HepG2 (cell line): ENCODE results near the gene MIOS. TPM values are rescaled to one million over a fixed set of nuclear protein-coding genes. Genes with fewer than 3 reads are reported as not detected.

Experiments used
- ATAC-seq: fragments of 200-7000 bp; cut with Tn5 transposase; 3 replicates; pipeline ENCODE4 v1.9.1; 2020; ENCODE audit warnings: mild to moderate bottlenecking, moderate library complexity
- BruUV-seq: library from RNA; stranded (reverse); fragments of 400-500 nt; replicated peaks from 2 replicates; lab custom pipeline; 2021; lab: Mats Ljungman, UMichigan
- CTCF ChIA-PET: fragments of 300-600 bp; formaldehyde crosslinking; extraction: SDS; loops from one replicate; lab custom pipeline; 2021; ENCODE audit warnings: low total read pairs, inconsistent platforms, low intra/inter-chr PET ratio; lab: Yijun Ruan, JAX
- POLR2A ChIA-PET: fragments of 350-600 bp; sonication (Branson Sonifier 250); formaldehyde crosslinking; loops from one replicate; lab custom pipeline; 2020; ENCODE audit warnings: antibody characterized with exemption, inconsistent platforms; lab: Yijun Ruan, JAX
- DNase-seq: peaks from one replicate; pipeline ENCODE4 v3.0.0-alpha.2; 2015; ENCODE audit warnings: low spot score
- FAIRE-seq: peaks from 3 replicates; lab custom pipeline; 2011; peaks lifted over from hg19 to GRCh38; lab: Jason Lieb, UNC
- H2AFZ ChIP-seq: one replicate; pipeline ENCODE4 v1.6.1; 2011; ENCODE audit warnings: low read length, inconsistent platforms
- H3K27ac ChIP-seq: fragments of 300-600 bp; 3 replicates; pipeline ENCODE4 v1.8.0; 2011; ENCODE audit warnings: mixed run types, mild to moderate bottlenecking, mixed read lengths, low read length, inconsistent platforms; ENCODE audit not compliant: insufficient read depth; ENCODE audit errors: extremely low read length
- H3K27me3 ChIP-seq, 2 experiments: fragments of 200-600 bp in 1 of 2; 2 replicates in 1 of 2; 3 replicates in 1 of 2; pipeline versions ENCODE4 v1.6.0 to v1.8.0; 2011; ENCODE audit warnings: low read length in 2 of 2, mild to moderate bottlenecking in 2 of 2, moderate library complexity in 2 of 2, inconsistent platforms in 1 of 2; ENCODE audit not compliant: insufficient read depth in 2 of 2, control insufficient read depth in 1 of 2
- H3K36me3 ChIP-seq, 2 experiments: fragments of 200-600 bp in 1 of 2; replicated peaks in 1 of 2; 2 replicates in 1 of 2; 3 replicates in 1 of 2; pipeline versions ENCODE4 v1.5.1 to v1.8.0; 2011; ENCODE audit warnings: low read length in 2 of 2, inconsistent platforms in 1 of 2; ENCODE audit not compliant: insufficient read depth in 2 of 2, control insufficient read depth in 1 of 2
- H3K4me1 ChIP-seq: 2 replicates; pipeline ENCODE4 v1.5.1; 2012; ENCODE audit warnings: low read length, inconsistent platforms; ENCODE audit not compliant: insufficient read depth
- H3K4me2 ChIP-seq: 2 replicates; pipeline ENCODE4 v1.6.0; 2011; ENCODE audit warnings: low read depth, low read length, inconsistent platforms
- H3K4me3 ChIP-seq, 3 experiments: fragments of 200-600 bp in 1 of 3; sonication (generic), shearing (Covaris generic) in 1 of 3; replicated peaks in 1 of 3; 2 replicates each; pipeline ENCODE4 v1.5.1; 2011 to 2016; ENCODE audit warnings: low read length in 3 of 3, inconsistent platforms in 2 of 3, low read depth in 2 of 3, mild to moderate bottlenecking in 2 of 3, control low read depth in 1 of 3, mixed read lengths in 1 of 3; ENCODE audit not compliant: insufficient read depth in 1 of 3
- H3K79me2 ChIP-seq: one replicate; pipeline ENCODE4 v1.6.1; 2011; ENCODE audit warnings: low read length, inconsistent platforms; ENCODE audit not compliant: insufficient read depth
- H3K9ac ChIP-seq: 2 replicates; pipeline ENCODE4 v1.6.0; 2011; ENCODE audit warnings: mild to moderate bottlenecking, low read depth, low read length, inconsistent platforms; ENCODE audit not compliant: insufficient read depth
- H3K9me3 ChIP-seq: 2 replicates; pipeline ENCODE4 v1.5.1; 2012; ENCODE audit warnings: mild to moderate bottlenecking, low read length
- H4K20me1 ChIP-seq: 2 replicates; pipeline ENCODE4 v1.6.0; 2011; ENCODE audit warnings: inconsistent platforms, mild to moderate bottlenecking, low read length, moderate library complexity; ENCODE audit not compliant: insufficient read depth
- GATAD2A ChIP-seq: IDR thresholded peaks from 2 replicates; pipeline ENCODE4 v1.6.1; 2016
- MTA1 ChIP-seq: sonication (generic); formaldehyde crosslinking; IDR thresholded peaks from 2 replicates; pipeline ENCODE4 v1.4.0; 2020; ENCODE audit warnings: missing genetic modification reagents, mild to moderate bottlenecking, borderline replicate concordance
- SMARCE1 ChIP-seq: fragments of 450-650 bp; IDR thresholded peaks from 2 replicates; pipeline ENCODE4 v1.6.1; 2017; ENCODE audit warnings: borderline replicate concordance
- SOX6 ChIP-seq, 2 experiments: fragments of 450-650 bp in 1 of 2; sonication (generic) in 1 of 2; formaldehyde crosslinking in 1 of 2; IDR thresholded peaks; 2 replicates each; pipeline versions ENCODE4 v1.4.0 to v1.6.1; 2017 to 2020; ENCODE audit warnings: antibody characterized with exemption in 1 of 2, mild to moderate bottlenecking in 1 of 2, missing genetic modification reagents in 1 of 2
- TBL1XR1 ChIP-seq: fragments of 150-350 bp; IDR thresholded peaks from 2 replicates; pipeline ENCODE4 v1.6.1; 2014; ENCODE audit warnings: borderline replicate concordance, low read length; ENCODE audit not compliant: partially characterized antibody
- TOPORS ChIP-seq: sonication (generic); formaldehyde crosslinking; IDR thresholded peaks from 2 replicates; pipeline ENCODE4 v1.8.0; 2023; ENCODE audit warnings: mild to moderate bottlenecking, missing genetic modification reagents
- ZNF235 ChIP-seq: sonication (generic); formaldehyde crosslinking; IDR thresholded peaks from 2 replicates; pipeline ENCODE4 v1.8.1; 2023; ENCODE audit warnings: mild to moderate bottlenecking, missing genetic modification reagents, borderline replicate concordance
- ZNF510 ChIP-seq: sonication (generic); formaldehyde crosslinking; IDR thresholded peaks from 2 replicates; pipeline ENCODE4 v1.4.0; 2020; ENCODE audit warnings: low read depth, mild to moderate bottlenecking, missing genetic modification reagents
- WGBS: methylation state at CpG from one replicate; pipeline ENCODE4 v1.1.6; 2017; ENCODE audit warnings: low lambda C conversion rate; 5-methylcytosine and 5-hydroxymethylcytosine counted together
- in situ Hi-C: cut with HindIII; loops from 2 replicates; pipeline ENCODE4 v1.10.0; 2017; ENCODE audit warnings: low pct_unique_long_range_greater_than_20kb; ENCODE audit not compliant: extremely low pct_ligation_motif_present
- intact Hi-C: fragments of 100-400 bp; cut with micrococcal nuclease; formaldehyde crosslinking; loops from one replicate; pipeline ENCODE4 v1.10.0; 2022; ENCODE audit not compliant: unreplicated experiment
- polyA plus RNA-seq, 8 experiments: library from polyadenylated mRNA; depleted of rRNA in 3 of 8; stranded (reverse) in 7 of 8; unstranded in 1 of 8; fragments of >200 nt; fragmentation: Illumina TruSeq in 4 of 8; extraction: Trizol in 4 of 8; gene quantifications; 2 replicates each; pipeline versions ENCODE4 v1.2.1 to v1.2.3, GENCODE V29; 2011 to 2016; ENCODE audit warnings: low read depth in 4 of 8, missing spikeins in 1 of 8, mixed read lengths in 1 of 8; ENCODE audit not compliant: insufficient read depth in 1 of 8
- total RNA-seq, 5 experiments: library from RNA; depleted of rRNA; stranded (reverse); fragments of >200 nt; fragmentation: Illumina TruSeq; extraction: Trizol; gene quantifications; 2 replicates each; pipeline ENCODE4 v1.2.3, GENCODE V29; 2016; ENCODE audit warnings: low read depth in 1 of 5
- TF ChIP-seq, protein P1 (sequence below): sonication (generic); formaldehyde crosslinking; IDR thresholded peaks from 2 replicates; pipeline ENCODE4 v1.8.1; 2022; ENCODE audit warnings: low read depth, mild to moderate bottlenecking, missing genetic modification reagents
- TF ChIP-seq, protein P2 (sequence below): sonication (generic); formaldehyde crosslinking; IDR thresholded peaks from 2 replicates; pipeline ENCODE4 v1.4.0; 2020; ENCODE audit warnings: missing genetic modification reagents
- TF ChIP-seq, protein P3 (sequence below): IDR thresholded peaks from 2 replicates; pipeline ENCODE4 v1.6.1; 2018; ENCODE audit warnings: missing genetic modification reagents, mild to moderate bottlenecking, missing compliant biosample characterization

Gene MIOS
- total and polyA plus RNA-seq, 2 of the 13 experiments (the other 11 are each of a cell fraction or from before 2014, with no cell fraction given) = 15.2 to 33.5 TPM

DNA sequence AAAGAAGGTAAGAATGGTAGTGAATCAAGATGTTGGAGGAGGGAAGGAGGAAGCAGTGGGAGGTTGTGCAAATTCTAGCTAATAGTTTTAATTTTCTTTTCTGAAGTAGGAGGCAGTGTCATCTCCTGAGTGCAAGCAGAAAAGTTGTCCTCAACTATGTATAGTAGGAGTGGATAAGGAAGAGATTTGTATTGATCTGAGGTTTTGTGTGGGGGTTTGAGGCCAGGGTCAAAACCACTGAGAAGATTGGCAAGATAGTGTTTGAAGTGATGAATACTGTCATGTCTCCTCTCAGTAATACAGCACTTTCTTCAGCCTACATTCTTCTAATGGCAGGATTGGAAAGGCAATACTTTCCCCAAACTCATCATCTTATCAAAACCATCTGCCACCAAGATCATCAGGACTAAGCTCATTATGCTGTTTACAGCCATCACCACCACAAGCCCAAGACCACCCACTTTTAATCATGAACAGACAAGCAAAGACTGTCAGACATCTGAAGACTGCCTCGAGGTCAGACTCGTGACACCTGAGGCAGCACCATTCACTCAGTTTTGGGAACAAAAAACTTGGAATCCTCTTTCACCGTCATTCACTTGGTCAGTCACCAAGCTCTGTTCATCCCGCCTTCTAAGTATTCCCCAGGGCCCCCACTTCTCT, 1.5 kb upstream of the MIOS start (continued):
- TF ChIP-seq, protein P1, sequence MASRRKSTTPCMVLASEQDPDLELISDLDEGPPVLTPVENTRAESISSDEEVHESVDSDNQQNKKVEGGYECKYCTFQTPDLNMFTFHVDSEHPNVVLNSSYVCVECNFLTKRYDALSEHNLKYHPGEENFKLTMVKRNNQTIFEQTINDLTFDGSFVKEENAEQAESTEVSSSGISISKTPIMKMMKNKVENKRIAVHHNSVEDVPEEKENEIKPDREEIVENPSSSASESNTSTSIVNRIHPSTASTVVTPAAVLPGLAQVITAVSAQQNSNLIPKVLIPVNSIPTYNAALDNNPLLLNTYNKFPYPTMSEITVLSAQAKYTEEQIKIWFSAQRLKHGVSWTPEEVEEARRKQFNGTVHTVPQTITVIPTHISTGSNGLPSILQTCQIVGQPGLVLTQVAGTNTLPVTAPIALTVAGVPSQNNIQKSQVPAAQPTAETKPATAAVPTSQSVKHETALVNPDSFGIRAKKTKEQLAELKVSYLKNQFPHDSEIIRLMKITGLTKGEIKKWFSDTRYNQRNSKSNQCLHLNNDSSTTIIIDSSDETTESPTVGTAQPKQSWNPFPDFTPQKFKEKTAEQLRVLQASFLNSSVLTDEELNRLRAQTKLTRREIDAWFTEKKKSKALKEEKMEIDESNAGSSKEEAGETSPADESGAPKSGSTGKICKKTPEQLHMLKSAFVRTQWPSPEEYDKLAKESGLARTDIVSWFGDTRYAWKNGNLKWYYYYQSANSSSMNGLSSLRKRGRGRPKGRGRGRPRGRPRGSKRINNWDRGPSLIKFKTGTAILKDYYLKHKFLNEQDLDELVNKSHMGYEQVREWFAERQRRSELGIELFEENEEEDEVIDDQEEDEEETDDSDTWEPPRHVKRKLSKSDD (CRISPR knock-in tag) = no peak
- TF ChIP-seq, protein P2, sequence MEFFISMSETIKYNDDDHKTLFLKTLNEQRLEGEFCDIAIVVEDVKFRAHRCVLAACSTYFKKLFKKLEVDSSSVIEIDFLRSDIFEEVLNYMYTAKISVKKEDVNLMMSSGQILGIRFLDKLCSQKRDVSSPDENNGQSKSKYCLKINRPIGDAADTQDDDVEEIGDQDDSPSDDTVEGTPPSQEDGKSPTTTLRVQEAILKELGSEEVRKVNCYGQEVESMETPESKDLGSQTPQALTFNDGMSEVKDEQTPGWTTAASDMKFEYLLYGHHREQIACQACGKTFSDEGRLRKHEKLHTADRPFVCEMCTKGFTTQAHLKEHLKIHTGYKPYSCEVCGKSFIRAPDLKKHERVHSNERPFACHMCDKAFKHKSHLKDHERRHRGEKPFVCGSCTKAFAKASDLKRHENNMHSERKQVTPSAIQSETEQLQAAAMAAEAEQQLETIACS (CRISPR knock-in tag) = no peak
- TF ChIP-seq SMARCE1 (no peak), SOX6 (IDR thresholded peaks at IDR 0.05) (no peak), SOX6 (CRISPR knock-in tag; IDR thresholded peaks at IDR 0.05) (no peak)

DNA sequence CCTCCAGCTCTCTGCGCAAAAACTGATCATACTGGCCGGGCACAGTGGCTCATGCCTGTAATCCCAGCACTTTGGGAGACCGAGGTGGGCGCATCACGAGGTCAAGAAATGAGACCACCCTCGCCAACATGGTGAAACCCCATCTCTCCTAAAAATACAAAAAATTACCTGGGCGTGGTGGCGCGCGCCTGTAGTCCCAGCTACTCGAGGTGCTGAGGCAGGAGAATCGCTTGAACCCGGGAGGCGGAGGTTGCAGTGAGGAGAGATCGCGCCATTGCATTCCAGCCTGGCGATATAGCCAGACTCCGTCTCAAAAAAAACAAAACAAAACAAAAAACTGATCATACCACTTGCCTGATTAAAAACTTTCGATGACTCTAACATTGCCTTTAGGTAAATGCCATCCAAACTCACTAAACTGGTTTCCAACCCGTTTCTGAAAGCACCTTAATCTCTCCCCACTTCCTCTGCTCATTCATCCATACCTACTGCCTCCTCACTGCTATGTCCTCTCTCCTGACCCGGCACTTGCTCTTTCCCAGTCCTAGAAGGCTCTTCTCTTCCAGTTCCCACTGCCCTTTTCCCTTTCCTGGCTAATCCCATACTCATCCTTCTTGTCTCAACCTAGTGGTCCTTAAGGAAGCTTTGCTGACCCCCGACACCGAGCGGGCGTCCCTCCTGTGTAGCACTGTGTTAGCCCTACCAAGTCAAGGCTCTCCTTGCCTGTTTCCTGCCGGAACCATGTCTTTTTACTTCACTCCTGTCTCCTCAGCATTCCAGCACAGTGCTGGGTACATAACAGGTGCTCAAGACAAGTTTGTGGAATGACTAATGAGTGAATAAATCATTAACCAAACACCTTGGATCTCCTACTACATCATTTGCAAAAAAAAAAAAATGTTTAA, 686 bp upstream of the MIOS start:
- in situ Hi-C loops (no loop called here), intact Hi-C loops (no loop called here)
- H3K4me3 ChIP-seq = peak overlapping the region; percentile 67 to 83 (median 79)
- no peaks in the 10 kb centered on the region for H3K27me3 ChIP-seq
- peak overlapping the region; percentile 89 for H3K9ac ChIP-seq
- H3K27ac ChIP-seq = peak overlapping the region; percentile 73
- 77% methylated on average over 26 of the region's 26 CpGs for WGBS
- H3K79me2 ChIP-seq = peaks cover 31% of the 10 kb centered on the region
- H3K4me2 ChIP-seq = peak overlapping the region; percentile 76
- H3K36me3 ChIP-seq = peaks cover 0 to 2% of the 10 kb centered on the region in 2 experiments; a peak in 1 of 5 replicates
- POLR2A ChIA-PET = no interaction called here
- peaks cover 42% of the 10 kb centered on the region for H3K4me1 ChIP-seq
- ATAC-seq = peak; percentile 55
- CTCF ChIA-PET = no interaction called here
- no peaks in the 10 kb centered on the region for H3K9me3 ChIP-seq
- peak overlapping the region; percentile 97 for H2AFZ ChIP-seq
- H4K20me1 ChIP-seq = no peaks in the 10 kb centered on the region
- FAIRE-seq = no peak
- DNase-seq = peak; percentile 21
- TSS peak; percentile 65 for BruUV-seq
- TF ChIP-seq TOPORS (CRISPR knock-in tag) = 0 out of 2 replicates have a peak, but pooled peaks have one; percentile 4
- no peak for TF ChIP-seq TBL1XR1
- TF ChIP-seq, protein P3, sequence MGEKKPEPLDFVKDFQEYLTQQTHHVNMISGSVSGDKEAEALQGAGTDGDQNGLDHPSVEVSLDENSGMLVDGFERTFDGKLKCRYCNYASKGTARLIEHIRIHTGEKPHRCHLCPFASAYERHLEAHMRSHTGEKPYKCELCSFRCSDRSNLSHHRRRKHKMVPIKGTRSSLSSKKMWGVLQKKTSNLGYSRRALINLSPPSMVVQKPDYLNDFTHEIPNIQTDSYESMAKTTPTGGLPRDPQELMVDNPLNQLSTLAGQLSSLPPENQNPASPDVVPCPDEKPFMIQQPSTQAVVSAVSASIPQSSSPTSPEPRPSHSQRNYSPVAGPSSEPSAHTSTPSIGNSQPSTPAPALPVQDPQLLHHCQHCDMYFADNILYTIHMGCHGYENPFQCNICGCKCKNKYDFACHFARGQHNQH = 0 out of 2 replicates have a peak, but pooled peaks have one; percentile 4
- 0 out of 2 replicates have a peak, but pooled peaks have one; percentile 33 for TF ChIP-seq ZNF510 (CRISPR knock-in tag)
- 0 out of 2 replicates have a peak, but pooled peaks have one; percentile 31 for TF ChIP-seq ZNF235 (CRISPR knock-in tag)
- peak; percentile 1; the same call in 1 of the 2 replicates for TF ChIP-seq MTA1 (CRISPR knock-in tag)
- no peak for TF ChIP-seq GATAD2A (CRISPR knock-in tag)
